Heart right ventricle (tissue), 16 donors: Measurements from ENCODE around the gene CTBP2. TPM values are rescaled to one million over a fixed set of nuclear protein-coding genes. Genes with fewer than 3 reads are reported as not detected.

Experiments used
- ATAC-seq, 8 donors: fragments of 200-7000 bp; cut with Tn5 transposase; one replicate each; pipeline ENCODE4 v1.9.1; 2020; ENCODE audit warnings: mild to moderate bottlenecking in 8 of 8, moderate library complexity in 8 of 8, moderate number of reproducible peaks in 1 of 8
- DNase-seq, 2 donors: peaks; one replicate each; pipeline ENCODE4 v3.0.0-alpha.2; 2020
- H3K27ac ChIP-seq, 10 donors: fragments of 200-600 bp; sonication (generic) in 2 of 10; one replicate each; pipeline versions ENCODE4 v1.5.0 to v1.8.0; 2020 to 2022; ENCODE audit warnings: mild to moderate bottlenecking in 3 of 10
- H3K27me3 ChIP-seq, 7 donors: fragments of 200-600 bp; one replicate each; pipeline ENCODE4 v1.8.0; 2021 to 2022; ENCODE audit warnings: mild to moderate bottlenecking in 2 of 7
- H3K36me3 ChIP-seq, 9 donors: fragments of 200-600 bp; sonication (generic) in 1 of 9; one replicate each; pipeline versions ENCODE4 v1.5.0 to v1.8.0; 2020 to 2022; ENCODE audit warnings: mild to moderate bottlenecking in 2 of 9
- H3K4me1 ChIP-seq, 9 donors: fragments of 200-600 bp; sonication (generic) in 1 of 9; one replicate each; pipeline versions ENCODE4 v1.5.0 to v1.8.0; 2020 to 2022; ENCODE audit warnings: mild to moderate bottlenecking in 4 of 9
- H3K4me3 ChIP-seq, 10 donors: fragments of 200-600 bp; sonication (generic) in 2 of 10; one replicate each; pipeline versions ENCODE4 v1.5.0 to v1.8.0; 2020 to 2022; ENCODE audit warnings: mild to moderate bottlenecking in 7 of 10, moderate library complexity in 2 of 10
- H3K9me3 ChIP-seq, 11 donors: fragments of 200-600 bp in 10 of 11; sonication (generic) in 2 of 11; one replicate each; pipeline versions ENCODE4 v1.5.0 to v1.8.0; 2013 to 2022; ENCODE audit warnings: mild to moderate bottlenecking in 2 of 11, control low read depth in 1 of 11, moderate library complexity in 1 of 11
- WGBS, 2 donors: extraction: QIAGEN DNeasy Blood & Tissue Kit; methylation state at CpG; one replicate each; pipeline ENCODE4 v1.1.7; 2013; ENCODE audit warnings: inconsistent platforms in 1 of 2; 5-methylcytosine and 5-hydroxymethylcytosine counted together
- intact Hi-C, 10 donors: fragments of 100-400 bp; cut with DNase I; formaldehyde crosslinking; loops; one replicate each; pipeline versions ENCODE4 v1.11.1 to v1.14.2; 2022
- polyA plus RNA-seq, 2 donors: library from polyadenylated mRNA; stranded (reverse); fragments of 200-250 nt; gene quantifications; one replicate each; pipeline ENCODE4 v1.2.3, GENCODE V29; 2013
- total RNA-seq, 10 donors: library from RNA; stranded (reverse); fragmentation: NEBNext Ultra II Directional in 3 of 10; extraction: Animal tissue kit (Norgen Biotek cat#: 25700) in 3 of 10; gene quantifications; one replicate each; pipeline versions ENCODE4 v1.2.1 to v1.2.4, GENCODE V29; 2021 to 2023
- TF ChIP-seq, protein P1 (sequence below), 9 donors: fragments of 200-600 bp; sonication (generic) in 2 of 9; IDR thresholded peaks; one replicate each; pipeline versions ENCODE4 v1.5.0 to v1.8.0; 2021 to 2022; ENCODE audit warnings: antibody characterized with exemption in 9 of 9, mild to moderate bottlenecking in 5 of 9, moderate library complexity in 1 of 9
- donor health status: Arrhythmogenic right ventricular cardiomyopathy.
- donor health status: ischemic (EF 13 %, LVEDD 7.1; RV severe dilation, severe dysfunction).
- donor health status: healthy with polysubstance abuse.
- donor health status: DM: no; HTN: yes; CAD: no.
- donor health status: DM: no; HTN: no; CAD: no.
- donor health status: ischemic (EF 25% LVEDD 6.9; RV normal size, moderate dysfunction).
- donor health status: ischemic (EF 25% LVEDD 5.7; RV mildly dilated, moderate dysfunction).
- donor health status: healthy.
- donor health status: DM: yes; HTN: yes; CAD: no.
- donor health status: Ischemic cardiomyopathy.
- donor health status: ischemic (EF 35%, LVEDD 5.7; RV mildly dilated, moderate dysfunction).
- donor health status: nonischemic (EF 11% LVEDD 7.7; RV severe dilation, severe dysfunction).
- donor health status: DM: yes; HTN: yes; CAD: no.
- donor health status: PGD.
- donor health status: ischemic (EF 29% LVEDD 5.4; RV normal size, mild dysfunction).
- donor health status: nonischemic (EF 23%, LVEDD 6.1; RV moderate dilation, normal function).

CTBP2 gene
- total and polyA plus RNA-seq, 12 donors, result 14.7 to 36.2 (median 26.0) TPM

DNA sequence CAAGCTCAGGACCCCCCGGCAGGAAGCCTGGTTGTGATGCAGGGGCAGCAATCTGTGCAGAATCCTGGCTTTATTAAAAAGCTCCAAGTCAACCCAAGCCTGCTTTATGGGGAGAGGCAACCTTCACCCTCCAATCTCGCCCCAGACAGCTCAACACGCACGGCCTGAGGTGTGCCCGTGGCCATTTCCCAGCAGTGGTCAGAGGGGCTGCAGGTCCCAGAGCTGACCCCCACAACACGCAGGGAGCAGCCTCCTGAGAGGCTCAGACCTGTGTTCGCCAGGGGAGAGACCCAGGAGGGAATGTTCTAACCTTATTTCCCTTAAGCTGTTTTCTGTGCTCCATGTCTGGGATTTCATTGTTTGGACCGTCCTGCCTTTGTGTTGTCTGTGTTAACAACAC, 108.2 kb downstream of the CTBP2 start:
- intact Hi-C loops, result loop anchor here in 2 of 10 donors (10.0 kb wide), 1 partner anchor 47 kb away; no protein-coding TSS in a partner anchor
- H3K4me3 ChIP-seq, result no peak overlapping the region
- DNase-seq (no peak), ATAC-seq (no peak)
- no peaks in the 10 kb centered on the region for H3K27me3 ChIP-seq
- 93 to 94% methylated on average over 8 of the region's 8 CpGs for WGBS, 2 donors
- H3K27ac ChIP-seq, result no peak overlapping the region
- H3K4me1 ChIP-seq, result peaks cover 34 to 98% (median 63%) of the 10 kb centered on the region in 9 donors
- TF ChIP-seq, protein P1, sequence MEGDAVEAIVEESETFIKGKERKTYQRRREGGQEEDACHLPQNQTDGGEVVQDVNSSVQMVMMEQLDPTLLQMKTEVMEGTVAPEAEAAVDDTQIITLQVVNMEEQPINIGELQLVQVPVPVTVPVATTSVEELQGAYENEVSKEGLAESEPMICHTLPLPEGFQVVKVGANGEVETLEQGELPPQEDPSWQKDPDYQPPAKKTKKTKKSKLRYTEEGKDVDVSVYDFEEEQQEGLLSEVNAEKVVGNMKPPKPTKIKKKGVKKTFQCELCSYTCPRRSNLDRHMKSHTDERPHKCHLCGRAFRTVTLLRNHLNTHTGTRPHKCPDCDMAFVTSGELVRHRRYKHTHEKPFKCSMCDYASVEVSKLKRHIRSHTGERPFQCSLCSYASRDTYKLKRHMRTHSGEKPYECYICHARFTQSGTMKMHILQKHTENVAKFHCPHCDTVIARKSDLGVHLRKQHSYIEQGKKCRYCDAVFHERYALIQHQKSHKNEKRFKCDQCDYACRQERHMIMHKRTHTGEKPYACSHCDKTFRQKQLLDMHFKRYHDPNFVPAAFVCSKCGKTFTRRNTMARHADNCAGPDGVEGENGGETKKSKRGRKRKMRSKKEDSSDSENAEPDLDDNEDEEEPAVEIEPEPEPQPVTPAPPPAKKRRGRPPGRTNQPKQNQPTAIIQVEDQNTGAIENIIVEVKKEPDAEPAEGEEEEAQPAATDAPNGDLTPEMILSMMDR (IDR thresholded peaks at IDR 0.05), result no peak
- H3K9me3 ChIP-seq, result no peaks in the 10 kb centered on the region
- H3K36me3 ChIP-seq, result peaks cover 0 to 5% (median 0%) of the 10 kb centered on the region in 9 donors

- Histone ChIP-seq H3K4me3 (no peak overlapping the region), H3K4me1 (peaks cover 25 to 98% (median 56%) of the 10 kb centered on the region in 9 donors), H3K27ac (peak overlapping the region in 1 of 10 donors; percentile 5), H3K9me3 (no peaks in the 10 kb centered on the region), H3K27me3 (no peaks in the 10 kb centered on the region), H3K36me3 (peaks cover 0 to 5% (median 0%) of the 10 kb centered on the region in 9 donors)
- no peak for ATAC-seq
- TF ChIP-seq, protein P1 (IDR thresholded peaks at IDR 0.05), result no peak
- 77 to 80% methylated on average over 14 of the region's 14 CpGs for WGBS, 2 donors
- intact Hi-C loops, result loop anchor here in 2 of 10 donors (10.0 kb wide), 1 partner anchor 46 kb away; no protein-coding TSS in a partner anchor
- no peak for DNase-seq
Observed at GRCh38 chr10:125050383-125050782, 110.0 kb downstream of the CTBP2 start.

DNA sequence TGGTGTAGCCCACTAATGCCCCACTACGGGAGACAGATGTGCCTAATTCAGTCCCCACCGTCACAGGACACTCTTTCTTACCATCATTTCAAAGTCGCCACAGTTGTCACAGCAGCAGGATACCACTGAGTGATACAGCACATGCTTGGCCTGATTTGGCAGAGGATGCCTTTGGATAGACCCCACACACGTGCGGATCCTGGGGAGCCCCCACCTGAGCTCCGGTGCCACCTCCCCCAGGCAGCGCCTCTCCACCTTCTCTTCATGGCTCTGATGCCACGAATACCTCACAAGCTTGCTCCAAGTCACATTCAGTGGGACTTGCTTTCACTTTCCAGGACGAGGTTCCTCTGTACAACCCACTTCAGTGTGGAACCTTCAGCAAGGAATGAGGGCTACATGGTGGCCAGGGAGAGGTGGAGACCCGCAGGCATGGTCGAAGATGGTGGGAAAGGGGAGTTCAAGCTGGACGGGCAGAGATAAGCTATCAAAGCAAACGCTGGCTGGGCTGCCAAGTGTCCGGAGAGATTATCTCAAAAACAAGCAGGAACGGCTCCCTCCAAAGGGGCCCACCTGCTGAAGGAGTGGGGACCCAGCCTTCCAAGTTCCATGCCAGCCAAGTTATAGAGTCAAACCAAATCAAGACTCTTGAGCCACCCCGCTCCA, 111.0 kb downstream of the CTBP2 start:
- H3K36me3 ChIP-seq, result peaks cover 0 to 5% (median 0%) of the 10 kb centered on the region in 9 donors
- TF ChIP-seq, protein P1 (IDR thresholded peaks at IDR 0.05), result no peak
- ATAC-seq, result peak in 5 of 8 donors; percentile 1 to 25 (median 4)
- WGBS, 2 donors, result 42 to 46% methylated on average over 16 of the region's 16 CpGs
- peaks cover 22 to 98% (median 62%) of the 10 kb centered on the region in 9 donors for H3K4me1 ChIP-seq
- H3K9me3 ChIP-seq, result no peaks in the 10 kb centered on the region
- peak overlapping the region in 2 of 10 donors; percentile 17 to 27 for H3K27ac ChIP-seq
- no peak for DNase-seq
- no peak overlapping the region for H3K4me3 ChIP-seq
- intact Hi-C loops, result loop anchor here in 9 of 10 donors (5.0 to 10.0 kb wide), 12 partner anchors 37 to 305 kb away; no protein-coding TSS in a partner anchor
- no peaks in the 10 kb centered on the region for H3K27me3 ChIP-seq

DNA sequence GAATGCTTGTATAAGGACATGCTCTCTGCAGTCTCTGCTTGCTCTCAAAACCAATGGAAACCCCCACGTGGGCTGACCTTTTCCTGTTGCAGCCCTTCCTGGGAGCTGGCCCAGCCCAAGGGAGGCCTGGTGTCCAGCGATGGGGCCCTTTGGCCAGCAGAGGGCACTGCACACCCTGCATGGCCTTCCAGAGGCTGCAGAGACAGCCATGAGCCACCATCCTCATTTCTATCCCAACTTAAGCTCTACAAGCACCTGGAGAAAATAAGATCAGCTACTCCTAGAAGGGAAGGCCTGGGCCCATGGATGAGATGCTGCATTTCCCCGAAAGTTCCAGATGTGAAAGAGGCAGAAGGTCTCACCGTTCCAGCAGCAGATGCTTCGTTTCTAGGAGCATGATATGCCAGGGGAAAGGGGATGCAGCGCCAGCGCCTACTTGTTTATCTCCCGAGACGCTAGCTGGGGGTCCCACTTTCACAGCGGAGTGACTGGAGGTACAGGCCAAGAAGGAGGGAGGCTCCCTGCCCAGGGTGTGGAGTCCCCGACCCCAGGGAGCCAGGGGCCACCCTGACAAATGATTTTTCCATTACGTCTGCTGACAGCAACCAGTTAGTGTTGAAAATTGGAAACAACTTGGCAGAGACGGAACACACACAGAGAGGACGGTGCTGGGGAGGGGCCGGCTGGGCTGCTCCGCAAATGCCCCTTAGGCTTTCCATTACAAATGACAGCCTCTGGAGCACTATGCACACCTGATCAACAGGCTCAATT, 112.1 kb downstream of the CTBP2 start:
- DNase-seq (peak; percentile 86 to 89), ATAC-seq (peak; percentile 87 to 96 (median 94))
- TF ChIP-seq, protein P1 (IDR thresholded peaks at IDR 0.05), result peak; percentile 92 to 99 (median 98)
- Histone ChIP-seq H3K9me3 (no peaks in the 10 kb centered on the region), H3K27me3 (no peaks in the 10 kb centered on the region), H3K4me3 (no peak overlapping the region), H3K27ac (peak overlapping the region in 7 of 10 donors; percentile 8 to 62 (median 42)), H3K4me1 (peaks cover 22 to 98% (median 64%) of the 10 kb centered on the region in 9 donors), H3K36me3 (peaks cover 0 to 5% (median 0%) of the 10 kb centered on the region in 9 donors)
- WGBS, 2 donors, result 20 to 29% methylated on average over 16 of the region's 16 CpGs
- intact Hi-C loops, result loop anchor here in 9 of 10 donors (5.0 to 10.0 kb wide), 12 partner anchors 36 to 307 kb away; no protein-coding TSS in a partner anchor
